GM18511 (cell line): Measurements from ENCODE around the gene WNT9A.

Source experiments
- ATAC-seq: cut with Tn5 transposase; IDR thresholded peaks from one replicate; pipeline ENCODE4 v1.9.1; 2021; ENCODE audit warnings: mild to moderate bottlenecking, moderate library complexity; ENCODE audit not compliant: unreplicated experiment

Gene WNT9A

DNA sequence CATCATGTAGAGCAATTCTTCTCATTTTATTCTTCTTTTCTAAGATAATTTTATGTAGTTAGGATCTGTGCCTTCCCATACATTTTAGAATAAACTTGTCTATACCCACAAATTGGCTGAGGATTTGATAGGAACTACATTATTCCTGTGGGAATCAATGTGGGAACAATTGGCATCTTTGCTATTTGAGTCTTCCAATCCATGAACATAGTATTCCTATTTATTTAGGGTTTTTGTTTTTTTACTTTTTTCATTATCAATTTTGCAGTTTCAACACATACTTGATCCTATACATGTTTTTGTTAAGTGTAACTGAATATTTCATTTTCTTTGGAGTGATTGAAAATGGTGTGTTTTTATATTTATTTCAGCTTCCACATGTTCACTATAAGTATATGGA is 8.1 kb upstream of the WNT9A start:
- ATAC-seq: no peak

DNA sequence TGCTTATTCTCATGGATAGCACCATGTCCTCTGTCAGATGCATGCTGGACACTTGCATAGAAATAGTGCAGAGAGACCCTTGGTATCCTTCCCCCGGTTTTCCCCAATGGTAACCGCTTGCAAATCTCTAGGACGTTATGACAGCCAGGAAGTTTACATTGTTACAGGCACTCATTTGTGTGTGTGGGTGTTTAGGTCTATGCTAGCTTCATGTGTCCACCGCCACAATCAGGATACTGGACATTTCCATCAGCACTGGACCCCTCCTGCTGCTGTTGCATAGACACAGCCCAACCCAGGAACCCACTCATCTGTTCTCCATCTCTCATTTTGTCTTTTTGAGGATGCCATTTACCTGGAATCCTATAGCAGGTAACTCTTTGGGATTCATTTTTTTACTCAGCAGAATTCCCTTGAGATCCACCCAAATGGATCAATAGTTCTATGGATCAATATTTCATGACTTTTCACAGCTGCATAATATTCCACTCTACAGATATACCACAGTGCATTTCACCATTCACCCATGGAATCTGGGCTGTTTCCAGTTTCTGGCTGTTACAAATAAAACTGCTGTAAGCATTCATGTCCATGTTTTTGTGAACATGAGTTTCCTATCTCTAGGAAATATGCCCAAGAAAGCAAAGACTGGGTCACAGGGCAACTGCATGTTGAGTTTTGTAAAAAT is 6.6 kb upstream of the WNT9A start:
- no peak for ATAC-seq

DNA sequence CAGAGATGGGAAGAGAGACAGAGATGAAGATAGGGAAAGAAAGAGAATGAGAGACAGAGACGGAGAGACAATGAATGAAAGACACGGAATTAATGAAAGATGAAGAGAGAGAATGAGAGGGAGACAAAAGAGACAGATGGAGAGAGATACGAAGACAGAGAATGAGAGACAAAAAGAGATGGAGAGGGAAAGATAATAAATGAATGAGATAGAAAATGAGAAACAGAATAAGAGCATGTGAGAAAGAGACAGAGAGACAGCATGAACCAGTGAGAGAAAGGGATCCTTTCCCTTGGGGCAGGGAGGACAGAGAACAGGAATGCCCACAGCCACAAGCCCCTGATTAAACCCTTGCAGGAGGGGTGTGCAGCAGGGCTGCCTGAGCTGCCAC is 5.3 kb upstream of the WNT9A start:
- no peak for ATAC-seq

DNA sequence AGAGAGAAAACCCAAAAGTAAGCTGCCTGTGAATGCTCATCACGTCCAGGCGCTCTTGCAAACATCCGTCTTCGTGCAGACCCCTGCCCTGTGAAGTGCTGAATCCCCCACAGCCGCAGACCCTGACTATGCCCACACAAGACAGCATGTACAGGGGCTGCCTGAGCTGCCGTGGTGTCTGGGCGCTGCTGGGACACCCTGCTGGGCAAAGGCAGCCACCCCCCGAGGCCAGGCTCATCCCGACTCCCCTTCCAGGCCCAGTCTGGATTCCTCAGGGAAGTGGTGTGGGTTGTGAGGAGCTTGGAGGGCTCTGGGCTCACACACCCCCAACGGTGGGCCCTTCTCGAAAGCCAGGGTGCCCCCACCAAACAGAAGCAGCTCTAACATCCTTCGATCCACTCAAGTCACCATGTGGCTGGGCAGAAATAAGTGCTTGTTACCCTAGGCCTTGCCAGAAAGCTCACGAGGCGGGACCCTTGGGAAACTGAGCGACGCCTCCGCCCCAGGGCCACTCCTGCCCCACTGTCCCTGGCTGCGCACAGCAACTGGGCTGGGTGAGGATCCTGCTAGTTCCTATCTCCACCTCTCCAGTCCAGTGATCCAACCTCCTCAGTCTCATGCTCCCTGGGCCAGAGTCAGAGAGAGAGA is 4.8 kb upstream of the WNT9A start:
- no peak for ATAC-seq

DNA sequence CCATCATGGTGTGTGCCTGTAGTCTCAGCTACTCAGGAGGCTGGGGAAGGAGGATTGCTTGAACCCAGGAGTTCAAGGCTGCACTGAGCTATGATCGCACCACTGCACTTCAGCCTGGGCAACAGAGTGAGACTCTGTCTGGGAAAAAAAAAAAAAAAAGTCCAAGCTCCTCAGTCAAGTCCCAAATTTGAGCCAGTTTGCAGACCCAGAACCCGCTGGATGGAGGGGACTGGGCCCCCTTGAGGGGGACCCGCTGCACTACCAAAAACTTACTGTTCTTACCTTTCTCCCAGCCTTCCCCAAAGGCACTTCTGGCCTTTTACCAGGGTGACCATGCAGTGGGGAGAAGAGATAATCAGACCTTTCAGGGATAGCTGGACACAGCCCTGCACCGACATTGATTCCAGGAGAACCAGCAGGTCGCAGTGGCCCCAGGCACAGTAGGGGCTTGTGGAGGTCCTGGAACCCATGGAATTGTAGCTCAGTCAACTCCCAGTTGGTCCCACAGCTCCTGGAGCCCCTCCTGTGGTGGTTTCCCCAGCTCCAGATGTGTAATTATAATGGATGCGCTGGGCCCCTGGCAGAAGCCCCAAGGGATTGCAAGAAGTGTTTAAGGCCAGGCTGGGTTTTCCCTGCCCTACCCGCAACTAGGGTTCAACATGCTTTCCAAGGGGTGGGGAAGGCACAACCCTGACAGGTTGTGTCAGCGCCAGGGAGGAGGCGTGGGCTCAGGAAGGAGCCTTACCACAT is 4.1 kb upstream of the WNT9A start:
- no peak for ATAC-seq

DNA sequence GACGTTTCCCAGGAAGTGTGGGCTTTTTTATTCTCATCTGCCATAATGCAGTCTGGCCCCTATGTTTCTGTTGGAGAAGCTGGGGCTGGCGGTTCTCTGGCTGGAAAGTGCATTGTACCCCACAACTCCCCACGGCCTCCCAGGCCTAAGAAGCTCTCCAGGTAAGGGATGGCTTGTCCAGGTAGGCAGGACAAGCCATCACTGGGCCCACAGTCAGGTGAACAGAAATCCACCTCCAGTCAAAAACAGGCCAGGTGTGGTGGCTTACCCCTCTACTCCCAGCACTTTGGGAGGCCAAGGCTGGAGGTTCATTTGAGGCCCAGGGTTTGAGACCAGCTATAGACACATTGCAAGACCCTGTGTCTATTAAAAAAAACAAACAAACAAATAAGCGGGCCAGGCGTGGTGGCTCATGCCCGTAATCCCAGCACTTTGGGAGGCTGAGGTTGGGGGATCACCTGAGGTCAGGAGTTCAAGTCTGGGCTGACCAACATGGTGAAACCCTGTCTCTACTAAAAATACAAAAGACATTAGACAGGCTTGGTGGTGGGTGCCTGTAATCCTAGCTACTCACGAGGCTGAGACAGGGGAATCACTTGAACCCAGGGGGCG is 3.1 kb upstream of the WNT9A start:
- no peak for ATAC-seq

DNA sequence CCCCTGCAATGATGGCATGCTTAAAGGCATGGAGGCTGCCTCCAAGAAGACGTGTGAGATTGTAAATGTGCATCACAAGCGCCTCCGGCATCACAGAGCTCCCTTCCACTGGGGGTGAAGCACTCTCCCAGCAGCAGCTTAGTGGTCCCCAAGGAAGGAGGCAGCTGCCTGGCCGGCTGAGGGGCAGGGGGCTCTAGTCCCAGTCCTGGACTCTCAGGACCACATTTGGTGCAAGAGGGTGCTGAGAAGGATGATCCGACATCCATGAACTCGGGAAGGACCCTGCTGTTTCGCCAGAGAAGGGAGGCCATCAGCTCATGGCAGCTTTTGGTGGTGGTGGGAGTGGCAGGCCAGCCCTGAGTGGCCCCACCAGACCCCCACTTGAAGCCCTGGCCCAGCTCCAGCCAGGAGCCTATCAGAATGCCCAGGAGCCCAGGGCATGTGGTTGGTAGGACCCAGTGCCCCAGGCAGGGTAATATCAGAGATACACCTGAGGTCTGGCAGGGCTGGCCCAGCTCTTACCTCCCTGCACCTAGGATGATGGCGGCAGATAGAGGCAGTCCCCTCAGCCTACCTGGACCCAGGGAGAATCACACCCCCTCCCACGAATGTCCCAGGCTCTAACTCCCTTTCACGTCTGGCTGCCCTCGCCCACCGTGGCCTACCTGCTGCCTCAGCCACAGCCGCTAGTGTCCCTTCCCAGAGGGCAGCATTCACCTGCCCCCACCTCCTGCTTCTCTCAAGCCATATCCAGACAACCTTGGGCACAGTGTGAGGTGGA is 2.4 kb upstream of the WNT9A start:
- ATAC-seq: no peak

DNA sequence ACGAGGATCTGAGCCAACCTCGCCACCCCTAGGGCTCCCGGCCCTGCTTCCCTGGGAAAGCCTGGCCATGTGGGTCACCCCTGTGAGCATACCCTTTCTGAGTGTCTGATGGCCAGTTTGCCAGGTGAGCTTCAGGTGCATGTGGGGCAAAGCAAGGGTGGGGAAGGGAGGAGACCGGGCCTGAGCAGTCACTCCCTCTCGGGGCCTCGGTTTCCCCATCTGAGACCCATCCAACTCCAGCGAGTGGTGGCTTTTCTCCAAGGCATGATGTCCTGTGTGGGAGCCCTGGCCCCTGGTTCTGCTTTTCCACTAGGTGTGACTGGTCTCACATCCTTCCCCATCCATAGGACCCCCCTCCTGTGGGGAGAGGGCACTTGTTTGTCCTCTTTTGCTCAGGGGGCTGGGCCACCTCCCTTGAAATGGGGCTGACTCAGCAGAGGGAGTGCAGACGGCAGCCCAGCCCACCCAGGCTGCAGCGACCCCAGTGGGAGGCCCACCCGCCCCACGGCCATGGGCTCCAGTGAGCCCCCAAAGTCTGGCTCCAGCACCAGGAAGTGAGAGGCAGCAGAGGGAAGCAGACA is 1.7 kb upstream of the WNT9A start:
- ATAC-seq: no peak

DNA sequence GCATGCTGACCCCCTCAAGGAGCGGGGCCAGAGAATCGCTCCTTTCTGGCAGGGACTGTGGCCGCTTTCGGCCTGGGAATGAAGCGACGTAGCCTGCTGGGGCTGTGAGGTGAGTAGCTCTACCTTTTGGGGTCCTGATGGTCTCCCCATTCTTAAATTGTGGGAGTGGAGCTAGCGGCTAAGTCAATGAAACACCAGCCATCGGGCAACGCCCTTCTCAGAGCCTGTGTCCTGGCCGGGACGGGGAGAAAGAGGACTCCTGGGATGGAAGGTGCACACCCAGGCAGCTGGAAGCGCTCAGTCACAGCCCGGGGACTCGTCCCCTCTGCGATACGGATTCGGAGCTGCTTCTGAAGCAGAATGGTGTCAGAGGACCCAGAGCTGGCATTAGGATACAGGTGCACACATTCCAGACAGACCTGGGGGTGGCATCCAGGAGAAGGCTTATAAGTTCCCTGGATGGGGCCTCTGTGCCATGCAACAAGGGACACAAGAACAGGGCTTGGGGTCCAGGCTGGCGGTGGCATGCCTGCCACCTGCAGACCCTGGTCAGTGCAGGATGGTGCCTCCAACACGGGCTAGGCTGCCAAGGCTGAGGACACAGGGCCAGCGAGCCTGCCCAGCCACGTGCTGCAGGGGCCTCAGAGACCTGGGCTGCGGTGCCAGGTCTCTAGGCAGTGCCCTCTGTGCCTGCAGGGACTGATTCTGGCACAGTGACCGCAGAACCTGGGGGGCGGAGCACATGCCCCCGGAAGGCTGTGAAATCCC is 945 bp upstream of the WNT9A start:
- no peak for ATAC-seq

DNA sequence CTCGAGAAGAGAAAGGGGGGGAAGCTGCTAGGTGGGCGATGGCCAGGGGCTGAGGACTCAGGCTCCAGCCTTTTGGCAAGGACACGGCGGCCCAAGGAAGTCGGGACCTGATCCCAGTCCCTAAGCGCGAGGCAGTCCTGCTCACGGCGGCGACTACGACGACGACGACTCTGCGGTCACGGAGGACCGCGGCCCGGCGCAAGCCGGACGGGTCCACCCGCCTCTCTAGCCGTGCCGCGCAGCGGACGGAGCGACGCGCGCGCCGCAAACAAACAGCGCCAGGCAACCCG is 401 bp downstream of the WNT9A start:
- no peak for ATAC-seq

DNA sequence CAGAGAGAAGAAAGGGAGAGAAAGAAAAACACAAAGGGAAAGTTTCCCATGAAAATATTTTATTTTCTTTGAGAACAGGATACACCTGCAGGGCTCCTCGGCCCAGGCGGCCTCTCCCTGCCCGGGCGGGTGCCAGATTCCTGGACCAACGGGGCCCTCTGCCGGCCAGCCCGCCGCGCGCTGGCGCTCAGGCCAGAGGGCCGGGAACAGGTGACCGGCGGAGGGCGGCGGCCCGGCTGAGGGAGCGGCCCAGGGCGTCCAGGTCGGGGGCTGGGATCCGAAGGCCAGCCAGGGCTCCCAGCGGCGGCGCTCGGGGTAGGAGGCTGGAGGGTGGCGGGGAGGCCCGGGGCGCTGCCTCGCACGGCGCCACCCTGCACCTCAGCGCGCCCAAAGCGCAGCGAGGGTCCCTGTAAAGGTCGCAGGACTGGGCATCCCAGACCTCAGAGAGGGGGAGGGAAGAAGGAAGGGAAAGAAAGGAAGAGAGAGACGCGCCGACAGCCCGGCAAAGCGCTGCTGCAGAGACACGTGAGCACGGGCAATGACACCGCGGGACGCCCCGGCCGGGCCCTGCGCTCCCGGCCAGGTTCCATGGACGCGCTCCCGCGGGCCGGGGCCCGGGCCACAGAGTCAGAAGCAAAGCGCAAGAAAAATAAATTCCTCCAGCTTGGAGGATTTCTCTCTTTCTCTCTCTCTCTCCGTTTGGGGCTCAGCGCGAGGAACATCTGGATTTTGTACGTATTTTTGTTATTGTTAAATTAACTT is 927 bp downstream of the WNT9A start:
- ATAC-seq: peak; percentile 75

DNA sequence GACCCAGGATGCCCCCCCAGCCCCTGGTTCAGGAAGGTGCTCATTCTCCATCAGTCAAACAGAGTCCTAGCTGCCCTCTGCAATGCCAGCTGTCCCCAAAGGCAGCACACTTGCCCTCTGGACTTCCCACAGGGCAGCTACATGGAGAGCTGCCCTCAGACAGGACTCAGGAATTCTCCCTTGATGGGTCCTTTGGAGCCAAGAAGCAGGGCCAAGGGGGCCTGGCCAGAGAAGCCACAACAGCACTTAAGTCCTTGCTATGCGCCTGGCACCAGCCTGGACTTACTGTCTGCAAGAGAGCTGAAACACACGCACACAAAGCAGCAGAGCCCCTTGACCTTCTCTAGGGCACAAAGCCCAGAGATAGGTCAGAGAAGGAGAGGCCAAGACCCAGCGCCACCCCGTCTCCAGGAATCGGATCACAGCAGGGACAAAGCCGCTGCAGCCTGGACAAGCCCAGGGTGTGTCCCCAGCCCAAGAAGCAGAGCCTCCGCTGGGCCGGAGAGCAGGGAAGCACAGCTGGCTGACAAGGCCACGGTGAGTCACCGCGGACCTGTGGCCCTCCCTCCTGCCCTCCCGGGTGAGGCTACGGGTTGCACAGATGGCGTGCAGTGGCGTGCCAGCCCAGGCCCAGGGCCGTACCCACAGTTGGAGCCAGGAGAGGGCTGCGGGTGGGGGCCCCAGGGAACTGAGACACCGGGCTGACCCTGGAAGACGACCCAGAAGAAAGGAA is 1.7 kb downstream of the WNT9A start:
- ATAC-seq: peak; percentile 56

DNA sequence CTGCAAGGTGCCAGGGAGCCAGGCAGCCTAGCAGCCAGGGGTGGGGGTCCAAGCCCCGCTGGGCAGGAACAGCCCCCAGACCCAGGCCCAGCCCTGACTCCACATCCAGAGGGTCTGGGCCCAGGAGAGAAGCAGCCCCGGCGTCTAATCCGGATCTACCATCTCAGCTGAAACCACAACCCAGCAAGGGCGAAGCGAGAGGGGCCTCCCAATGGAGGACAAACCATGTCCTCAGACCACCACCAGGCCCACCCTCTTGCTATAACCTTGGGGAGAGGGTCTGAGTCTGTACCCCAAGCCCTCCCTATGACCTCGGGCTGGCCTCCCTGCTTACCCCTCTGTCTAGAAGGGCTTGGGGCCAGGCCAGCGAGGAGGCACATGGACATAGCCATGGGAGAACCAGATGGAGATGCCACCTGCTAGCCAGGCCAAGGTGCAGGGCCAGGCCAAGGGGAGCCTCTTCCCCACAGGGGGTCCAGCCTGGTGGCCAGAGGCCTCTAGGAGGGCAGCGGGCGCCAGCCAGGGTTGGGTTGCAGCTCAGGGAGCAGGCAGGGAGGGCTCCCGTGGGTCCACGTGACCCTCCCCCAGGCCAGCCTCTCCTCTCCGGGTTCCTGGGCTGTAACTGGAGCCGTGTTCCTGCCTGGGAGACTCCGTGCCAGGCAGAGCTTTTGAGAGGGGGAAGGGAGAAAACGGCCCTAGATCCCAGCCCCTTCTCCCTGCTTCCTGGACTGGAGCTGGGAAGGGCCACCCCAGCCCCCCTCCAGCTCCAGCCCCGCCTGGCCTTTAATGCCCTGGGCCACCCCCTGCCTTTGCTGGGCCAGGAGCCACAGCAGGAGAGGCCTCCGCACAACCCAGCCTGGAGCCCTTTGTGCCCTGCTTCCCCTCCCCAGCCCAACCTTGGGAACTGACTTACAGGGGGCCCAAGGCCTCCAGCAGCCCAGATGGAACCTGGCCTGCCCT is 2.5 kb downstream of the WNT9A start:
- no peak for ATAC-seq

DNA sequence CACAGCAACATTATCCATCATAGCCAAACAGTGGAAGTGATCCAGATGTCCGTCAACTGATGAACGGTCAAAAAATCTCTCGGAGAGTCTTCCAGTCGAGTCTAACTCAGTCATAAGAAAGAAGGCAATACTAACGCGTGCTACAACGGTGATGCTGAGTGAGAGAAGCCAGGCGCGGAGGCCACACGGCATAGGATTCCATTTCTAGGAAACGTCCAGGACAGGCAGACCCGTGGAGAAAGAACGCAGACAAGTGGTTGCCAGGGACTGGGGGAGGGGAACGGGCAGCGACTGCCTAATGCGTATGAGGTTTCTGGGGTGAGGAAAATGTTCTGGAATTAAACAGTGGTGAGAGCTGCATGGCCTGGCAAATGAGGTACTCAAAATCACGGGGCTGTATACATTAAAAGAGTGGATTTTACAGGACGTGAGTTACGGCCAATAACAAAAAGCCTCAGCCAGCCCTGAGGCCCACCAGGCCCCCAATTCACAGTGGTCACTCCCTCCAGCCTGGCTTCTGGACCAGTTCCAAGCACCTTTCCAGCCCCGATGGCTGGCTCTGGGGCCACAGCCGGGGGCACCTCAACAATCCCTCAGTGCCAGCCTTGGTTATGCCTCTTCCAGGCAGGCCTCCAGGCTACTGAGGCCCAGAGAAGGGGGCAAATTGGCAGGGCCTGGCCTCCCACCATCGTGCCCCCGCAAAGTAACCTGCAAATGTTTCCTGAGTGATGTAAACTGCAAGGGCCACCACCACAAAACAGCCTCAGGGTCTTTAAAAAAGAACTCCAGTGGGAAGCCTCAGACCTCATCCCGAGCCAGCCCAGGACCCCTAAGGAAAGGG is 3.4 kb downstream of the WNT9A start:
- ATAC-seq: no peak

DNA sequence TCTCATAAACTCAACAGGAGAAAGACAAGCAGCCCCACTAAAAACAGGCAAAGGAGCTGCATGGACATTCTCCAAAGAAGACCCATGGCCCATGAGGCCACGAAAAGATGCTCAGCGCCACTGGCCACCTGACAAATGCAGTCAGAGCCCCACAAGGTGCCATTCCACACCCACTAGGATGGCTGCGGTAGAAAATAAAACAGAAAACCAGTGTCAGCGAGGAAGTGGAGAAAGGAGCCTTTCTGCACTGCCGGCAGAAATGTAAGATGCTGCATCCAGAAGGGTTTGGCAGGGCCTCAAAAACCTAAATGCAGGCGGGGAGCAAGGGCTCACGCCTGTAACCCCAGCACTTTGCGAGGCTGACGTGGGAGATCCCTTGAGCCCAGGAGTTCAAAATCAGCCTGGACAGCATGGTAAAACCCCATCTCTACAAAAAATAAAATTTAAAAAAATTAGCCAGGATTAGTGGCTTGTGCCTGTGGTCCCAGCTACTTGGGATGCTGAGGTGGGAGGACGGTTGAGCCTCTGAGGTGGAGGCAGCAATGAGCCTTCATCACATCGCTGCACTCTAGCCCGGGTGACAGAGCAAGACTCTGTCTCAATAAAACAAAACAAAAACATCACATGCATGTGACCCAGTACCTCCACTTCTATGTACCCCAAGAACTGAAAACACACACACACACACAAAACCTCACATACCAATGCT is 4.2 kb downstream of the WNT9A start:
- no peak for ATAC-seq

DNA sequence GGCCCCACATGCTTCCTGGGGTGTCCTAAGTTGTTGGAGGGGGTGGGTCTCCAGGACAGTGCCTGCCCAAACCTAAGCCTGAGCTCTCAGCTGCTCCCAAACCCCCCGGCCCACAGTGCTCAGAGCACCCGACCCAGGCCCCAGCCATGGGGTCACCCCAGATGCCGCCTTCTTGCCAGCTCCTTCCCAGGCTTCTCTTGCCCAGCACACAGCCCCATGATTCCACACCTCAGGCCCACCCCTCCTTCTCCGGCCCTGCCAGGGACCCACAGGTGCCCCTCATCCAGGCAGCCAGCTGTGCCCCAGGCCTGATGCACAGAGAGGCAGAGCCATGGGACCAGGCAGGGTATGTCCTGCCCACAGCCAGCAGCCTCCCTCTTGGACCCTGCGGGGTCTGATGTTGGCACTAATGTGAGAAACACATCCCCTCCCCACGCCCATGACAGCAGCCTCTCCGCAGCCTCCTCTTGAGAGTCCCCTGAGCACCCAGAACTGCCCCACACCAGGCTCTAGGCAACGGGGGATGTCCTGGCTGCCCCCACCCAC is 4.9 kb downstream of the WNT9A start:
- no peak for ATAC-seq
